ENCODE measurements around the gene ZNG1A.
"Not testable (repeated sequence)": the region's sequence is repeated elsewhere in the genome, so short reads cannot be mapped to it uniquely, and the experiment has no call there.

Gene ZNG1A

GRCh38 chr9:169757-170156 is 9.1 kb downstream of the ZNG1A start:
- not testable (repeated sequence) for DNase-seq

DNA sequence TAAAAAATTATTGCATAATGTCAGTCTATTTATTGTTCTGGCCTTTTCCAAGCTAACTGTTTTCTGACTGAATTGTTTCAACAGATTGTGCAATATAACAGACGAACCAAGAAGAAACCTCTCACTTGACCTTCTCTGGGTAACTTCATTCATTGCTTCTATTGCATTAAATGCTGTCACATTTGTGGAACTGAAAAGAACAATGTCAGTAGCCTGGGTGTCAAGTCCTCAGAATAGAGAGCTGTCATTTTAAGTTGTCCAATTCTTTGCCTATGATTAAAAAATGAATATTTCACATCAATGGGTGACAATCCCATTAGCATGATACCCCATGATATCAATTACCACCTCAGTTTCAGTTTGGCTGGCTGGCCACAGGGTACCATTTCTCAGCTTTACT is 19.0 kb downstream of the ZNG1A start:
- DNase-seq = not testable (repeated sequence)

DNA sequence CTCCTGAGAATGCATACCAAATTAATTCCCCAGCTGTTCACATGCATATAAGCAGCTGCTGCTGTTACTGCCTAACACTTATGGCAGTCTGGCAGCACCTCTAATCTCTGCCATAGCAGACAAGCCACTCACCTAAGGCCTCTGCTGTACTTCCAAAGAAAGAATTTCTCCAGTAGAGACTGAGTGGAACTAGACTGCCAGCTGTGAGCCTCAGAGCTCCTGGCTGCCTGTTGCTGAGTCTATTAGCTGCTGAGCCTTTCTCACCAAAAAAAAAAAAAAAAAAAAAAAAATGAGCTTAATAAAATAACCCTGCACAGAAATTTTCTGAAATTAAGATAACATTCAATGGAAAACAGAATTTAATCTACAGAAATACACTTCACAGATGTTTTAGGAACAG is 27.7 kb downstream of the ZNG1A start:
- DNase-seq = not testable (repeated sequence)

GRCh38 chr9:139880-140279 is 39.0 kb downstream of the ZNG1A start:
- DNase-seq = not testable (repeated sequence)

DNA sequence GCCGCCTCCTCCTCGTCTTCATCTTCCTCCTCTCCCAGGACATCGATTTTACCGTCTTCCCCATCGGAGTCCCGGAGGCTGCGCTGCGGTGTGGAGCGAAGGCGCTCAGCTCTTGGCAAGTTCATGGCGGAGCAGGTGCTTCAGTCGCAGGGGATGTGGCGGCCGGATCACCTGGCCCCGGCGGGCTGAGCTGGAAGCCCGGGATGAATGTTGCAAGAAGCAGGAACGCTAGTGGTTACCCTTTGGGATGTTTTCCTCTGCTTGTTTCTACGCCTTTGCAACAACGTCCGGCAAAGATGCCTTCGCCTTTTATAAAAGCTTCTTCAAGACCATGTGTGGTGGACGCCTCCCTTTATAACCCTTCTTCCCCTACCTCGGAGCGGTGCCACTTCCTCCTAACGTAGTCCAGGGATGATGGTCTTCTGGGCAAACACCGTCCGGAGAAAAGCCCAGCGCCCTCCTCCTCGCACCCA is 60.8 kb downstream of the ZNG1A start, which contains the start of gene FOXD4:
Gene FOXD4 (minus strand): TSS at position 423 of the 473 bp plus-strand sequence. CDS start 298 bp downstream, at position 125.
- not testable (repeated sequence) for DNase-seq

- DNase-seq = not testable (repeated sequence)
Measured at GRCh38 chr9:117144-117994, 61.5 kb downstream of the ZNG1A start.

- DNase-seq = not testable (repeated sequence)
Measured at GRCh38 chr9:116239-117077, 62.4 kb downstream of the ZNG1A start.

DNA sequence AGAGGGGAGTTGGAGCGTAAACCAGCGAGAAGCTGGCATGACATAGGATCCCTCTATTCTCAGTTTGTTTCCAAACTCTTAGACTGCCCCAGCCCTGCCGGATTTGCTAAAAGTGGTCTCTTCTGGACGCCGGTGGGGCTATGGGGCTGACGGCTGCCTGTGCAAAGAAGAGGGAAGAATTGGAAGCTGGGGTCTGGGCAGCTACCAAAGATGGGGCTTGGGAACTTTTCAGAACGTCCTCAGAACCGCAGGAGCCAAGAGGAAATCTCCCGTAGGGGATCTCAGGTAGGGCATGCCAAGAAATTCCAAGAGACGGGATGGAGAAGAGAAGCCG is 63.8 kb downstream of the ZNG1A start:
- not testable (repeated sequence) for DNase-seq

DNA sequence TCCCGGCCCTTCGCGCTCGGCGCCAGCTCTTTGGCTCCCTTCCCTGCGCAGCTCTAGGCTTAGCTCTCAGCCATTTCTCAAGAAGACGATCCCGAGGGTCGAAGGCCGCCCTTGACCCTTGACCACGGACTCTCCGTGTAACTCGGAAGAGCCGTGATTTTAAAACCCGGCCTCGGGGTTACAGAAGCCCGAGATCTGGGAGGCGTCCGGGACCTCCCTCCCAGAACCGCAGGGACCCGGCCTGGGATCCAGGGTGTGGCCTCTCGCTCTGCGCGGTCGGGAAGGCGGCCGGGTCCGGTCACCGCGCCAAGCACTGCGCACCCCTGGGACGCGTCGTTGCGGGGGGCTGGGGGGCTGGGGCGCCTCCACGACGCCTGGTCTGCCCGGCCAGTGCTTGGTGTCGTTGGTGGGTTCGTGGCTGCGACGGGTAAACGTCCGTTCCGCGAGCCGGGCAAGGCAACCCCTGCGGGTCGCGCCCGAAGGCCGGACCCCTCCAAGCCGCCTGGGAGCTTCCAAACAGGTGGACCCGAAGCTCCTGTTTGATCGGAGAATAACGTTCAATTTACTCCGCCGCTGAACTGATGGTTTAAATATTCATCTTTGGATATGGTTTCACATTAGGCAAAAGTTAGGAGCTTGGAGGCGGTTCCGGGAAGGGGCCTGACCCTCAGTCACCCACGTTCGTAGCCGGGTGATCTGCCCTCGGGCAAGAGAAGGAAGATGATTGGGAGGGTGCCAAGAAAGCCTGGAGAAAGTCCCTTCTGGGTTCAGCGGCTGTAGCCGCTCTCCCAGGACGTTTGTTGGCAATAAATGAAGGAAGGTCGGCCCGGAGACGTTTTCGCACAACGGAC is 64.4 kb downstream of the ZNG1A start:
- DNase-seq = not testable (repeated sequence)

DNA sequence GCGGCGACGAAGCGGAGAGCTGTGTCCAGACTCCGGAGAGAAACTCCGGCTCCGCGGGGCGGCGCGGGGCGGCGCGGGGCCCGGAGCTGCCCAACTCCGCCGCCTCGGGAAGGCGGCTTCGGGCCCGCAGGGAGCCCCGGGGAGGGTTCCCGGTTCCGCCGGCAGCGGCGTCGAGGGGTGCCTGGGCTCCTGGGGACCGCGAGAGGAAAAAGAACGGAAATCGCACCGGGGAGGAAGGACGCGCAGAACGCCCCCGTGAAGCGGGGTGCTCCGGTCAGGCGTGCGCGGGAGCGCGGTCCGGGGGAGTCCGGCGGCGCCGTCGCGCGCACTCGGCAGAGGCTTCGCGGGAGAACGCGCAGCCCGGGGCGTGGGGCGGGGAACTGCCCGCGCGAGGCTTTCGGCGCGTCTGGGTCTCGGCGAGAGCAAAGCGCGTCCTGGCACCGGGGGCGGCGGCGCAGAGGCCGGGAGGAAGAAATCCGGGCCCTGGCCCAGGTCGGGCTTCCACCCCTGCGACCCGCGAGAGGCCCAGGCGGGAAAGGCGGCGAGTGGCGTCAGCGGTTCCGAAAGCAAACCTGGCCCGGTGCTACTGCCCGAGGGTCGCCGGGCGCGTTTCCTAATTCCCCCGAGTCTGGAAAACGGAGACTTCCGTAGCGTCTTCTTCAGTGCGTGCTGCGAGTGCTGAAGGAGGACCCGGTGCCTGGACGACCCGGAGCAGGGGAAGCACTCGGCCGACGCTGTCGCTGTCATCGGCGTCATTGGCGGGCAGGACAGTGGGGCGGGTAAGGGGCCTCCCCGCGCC is 65.2 kb downstream of the ZNG1A start:
- not testable (repeated sequence) for DNase-seq

DNA sequence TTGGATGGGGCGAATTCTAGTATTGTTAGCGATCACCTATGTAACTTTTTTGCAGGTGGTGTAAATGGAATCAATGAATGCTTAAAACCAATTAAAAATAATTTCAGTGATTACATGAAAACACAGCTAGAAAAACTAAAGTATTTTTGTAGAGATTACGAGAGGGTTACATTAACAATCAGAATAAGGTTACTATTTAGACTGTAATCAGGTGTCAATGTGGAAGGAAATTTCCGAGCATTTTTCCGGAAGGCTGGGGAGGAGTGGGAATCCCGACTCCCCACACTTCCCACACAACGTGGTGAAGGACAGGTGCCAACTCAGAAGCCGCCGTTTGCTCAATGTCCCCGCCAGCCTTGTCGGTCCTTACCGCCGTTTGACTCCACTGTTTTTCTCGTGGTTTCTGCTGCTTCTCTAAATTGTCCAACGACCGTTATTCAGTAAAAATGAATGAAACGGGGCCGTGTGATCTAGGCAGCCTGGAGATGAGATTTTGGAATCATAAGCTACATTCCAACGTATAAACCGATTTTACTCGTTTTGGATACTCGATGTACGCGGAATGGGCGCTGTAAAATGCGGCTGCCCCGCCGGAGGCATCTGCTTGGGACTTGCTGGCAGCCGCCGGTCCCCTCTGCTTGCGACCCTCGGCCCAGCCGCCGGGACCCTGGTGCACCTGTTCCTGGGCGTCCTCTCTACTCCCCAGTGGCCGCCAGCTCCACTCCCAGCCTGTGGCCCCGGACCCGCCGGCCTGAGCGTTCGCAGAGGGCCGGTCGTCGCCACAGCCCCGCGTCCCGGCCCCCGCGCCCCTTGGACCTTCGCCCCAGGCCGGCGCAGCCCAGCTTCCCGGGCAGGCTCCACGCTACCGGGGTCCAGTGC is 66.0 kb downstream of the ZNG1A start:
- not testable (repeated sequence) for DNase-seq

DNA sequence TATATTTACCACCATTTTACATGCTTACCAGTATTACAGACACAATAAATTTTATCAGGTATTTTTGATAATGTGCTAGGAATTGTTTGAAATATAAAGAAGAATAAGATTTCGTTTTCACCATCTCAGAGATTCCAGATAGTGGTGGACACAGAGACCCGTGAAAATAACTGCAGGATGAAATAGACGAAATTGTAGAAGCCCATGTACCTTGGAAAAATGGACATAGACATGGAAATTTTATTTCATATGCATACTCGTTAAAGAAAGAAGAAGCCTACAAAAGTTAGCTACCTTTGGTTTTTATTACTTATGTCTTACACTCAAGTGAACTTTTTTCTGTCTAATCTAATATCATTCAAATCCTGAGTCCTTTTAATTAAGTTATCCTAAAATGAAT is 68.2 kb downstream of the ZNG1A start:
- not testable (repeated sequence) for DNase-seq

- not testable (repeated sequence) for DNase-seq
Measured at GRCh38 chr9:109540-109939, 69.3 kb downstream of the ZNG1A start.

GRCh38 chr9:108742-109495 is 69.9 kb downstream of the ZNG1A start:
- not testable (repeated sequence) for DNase-seq

GRCh38 chr9:105991-106390 is 72.9 kb downstream of the ZNG1A start:
- not testable (repeated sequence) for DNase-seq

DNA sequence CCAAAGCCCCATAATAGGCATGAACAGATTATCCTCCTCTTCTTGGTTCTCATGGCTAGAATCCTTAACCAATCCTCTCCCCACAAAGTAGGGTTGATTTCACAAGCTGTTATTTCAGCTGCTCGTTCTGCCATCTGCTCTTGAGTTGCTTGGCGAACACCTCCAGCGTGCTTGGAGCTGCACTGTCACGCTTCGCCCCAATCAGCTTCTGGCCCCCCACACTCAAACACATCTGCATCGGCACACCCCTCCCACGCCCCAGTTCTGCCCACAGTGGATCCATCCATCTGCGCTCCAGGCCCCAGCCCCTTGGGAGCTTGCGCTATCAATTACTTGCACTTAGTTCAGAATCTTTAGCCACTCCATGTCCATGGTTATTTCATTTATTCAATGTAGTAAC is 78.4 kb downstream of the ZNG1A start:
- DNase-seq = not testable (repeated sequence)

DNA sequence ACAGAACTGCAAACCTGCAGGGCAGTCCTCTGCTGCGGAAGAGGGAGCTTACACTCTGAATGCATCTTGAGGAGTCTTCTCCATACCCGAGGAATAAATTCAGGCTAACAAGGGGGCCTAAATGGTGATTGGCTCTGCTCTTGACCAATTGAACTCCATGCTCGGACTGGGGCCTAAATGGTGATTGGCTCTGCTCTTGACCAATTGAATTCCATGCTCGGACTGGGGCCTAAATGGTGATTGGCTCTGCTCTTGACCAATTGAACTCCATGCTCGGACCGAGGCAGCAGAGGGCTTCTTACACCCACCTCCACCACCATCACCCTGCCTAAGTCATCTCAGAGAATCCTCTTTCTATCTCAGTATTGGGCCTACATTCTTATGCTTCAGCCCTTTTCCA is 79.0 kb downstream of the ZNG1A start:
- not testable (repeated sequence) for DNase-seq

GRCh38 chr9:98775-99174 is 80.1 kb downstream of the ZNG1A start:
- DNase-seq = not testable (repeated sequence)

DNA sequence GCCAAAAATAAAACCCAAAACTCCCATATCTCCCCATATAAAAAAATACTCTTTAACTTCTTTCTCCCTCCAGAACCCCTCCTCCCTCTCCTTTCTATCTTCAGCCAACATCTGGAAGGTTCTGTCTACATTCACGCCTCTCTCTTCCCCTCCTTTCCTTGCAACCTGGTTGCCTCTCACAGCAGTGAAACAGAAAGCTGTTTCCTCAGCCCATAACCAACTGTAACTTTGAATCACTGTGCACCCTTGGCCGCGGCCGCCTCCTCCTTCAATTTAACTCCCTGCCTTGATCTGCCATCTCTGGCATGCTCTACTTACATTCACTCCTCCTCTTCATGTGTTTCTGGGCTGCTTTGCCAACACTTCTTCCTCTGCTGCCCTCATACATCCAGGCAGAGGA is 83.9 kb downstream of the ZNG1A start:
- DNase-seq = not testable (repeated sequence)

DNA sequence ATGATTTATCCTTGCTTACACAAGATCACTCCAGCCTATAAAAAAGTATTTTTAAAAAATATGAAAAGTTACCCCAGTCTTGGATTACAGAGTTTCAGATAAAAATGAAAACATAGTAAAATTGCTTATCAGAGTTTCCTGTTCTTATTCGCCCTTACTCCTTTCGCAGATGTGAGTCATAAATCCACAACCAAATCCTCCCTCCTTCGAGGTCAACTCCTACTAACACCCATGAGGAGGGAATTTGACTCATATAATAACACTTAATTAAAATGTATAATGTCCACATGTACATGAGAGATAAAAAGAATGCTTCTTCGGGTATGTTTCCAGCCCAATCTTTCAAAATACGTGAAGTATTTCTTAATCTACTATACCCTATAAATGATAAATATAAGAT is 84.5 kb downstream of the ZNG1A start:
- not testable (repeated sequence) for DNase-seq

Measured in activated CD4-positive, alpha-beta T cell treated with anti-CD3 and anti-CD28 coated beads, Interleukin-2, amount 50 U/mL, for 4 hours (primary cell).